HUES48 (cell line): ENCODE results near the gene GZF1.

Experiments
- H3K27ac ChIP-seq: one replicate; pipeline ENCODE4 v1.7.0; 2013; ENCODE audit warnings: low read depth, low read length, inconsistent platforms
- H3K27me3 ChIP-seq: 2 replicates; pipeline ENCODE4 v1.6.1; 2013; ENCODE audit warnings: mild to moderate bottlenecking, low read length; ENCODE audit not compliant: control insufficient read depth, insufficient read depth
- H3K36me3 ChIP-seq: 2 replicates; pipeline ENCODE4 v1.6.1; 2013; ENCODE audit warnings: low read length; ENCODE audit not compliant: control insufficient read depth, insufficient read depth
- H3K4me1 ChIP-seq: 2 replicates; pipeline ENCODE4 v1.6.1; 2013; ENCODE audit warnings: mild to moderate bottlenecking, low read length; ENCODE audit not compliant: control insufficient read depth, insufficient read depth
- H3K4me3 ChIP-seq: 2 replicates; pipeline ENCODE4 v1.5.1; 2013; ENCODE audit warnings: mild to moderate bottlenecking, low read depth, low read length
- H3K9ac ChIP-seq: 2 replicates; pipeline ENCODE4 v1.6.1; 2013; ENCODE audit warnings: mild to moderate bottlenecking, low read depth, low read length, moderate library complexity
- H3K9me3 ChIP-seq: 2 replicates; pipeline ENCODE4 v1.6.1; 2013; ENCODE audit warnings: low read length; ENCODE audit not compliant: control insufficient read depth, insufficient read depth

GZF1 gene

GRCh38 chr20:23409800-23410199, 47.8 kb downstream of the GZF1 start:
- Histone ChIP-seq H3K4me1 (peaks cover 10% of the 10 kb centered on the region), H3K4me3 (no peak overlapping the region), H3K27ac (no peak overlapping the region), H3K36me3 (no peaks in the 10 kb centered on the region; the same call in 1 of the 2 replicates), H3K27me3 (no peaks in the 10 kb centered on the region), H3K9me3 (no peaks in the 10 kb centered on the region), H3K9ac (no peak overlapping the region)

GRCh38 chr20:23410916-23411695, 49.1 kb downstream of the GZF1 start:
- Histone ChIP-seq H3K36me3 (no peaks in the 10 kb centered on the region; the same call in 1 of the 2 replicates), H3K27ac (no peak overlapping the region), H3K4me1 (peaks cover 10% of the 10 kb centered on the region), H3K9me3 (no peaks in the 10 kb centered on the region), H3K27me3 (no peaks in the 10 kb centered on the region), H3K9ac (no peak overlapping the region), H3K4me3 (no peak overlapping the region)

- Histone ChIP-seq H3K9me3 (no peaks in the 10 kb centered on the region), H3K4me1 (peaks cover 10% of the 10 kb centered on the region), H3K27me3 (no peaks in the 10 kb centered on the region), H3K9ac (no peak overlapping the region), H3K36me3 (no peaks in the 10 kb centered on the region; the same call in 1 of the 2 replicates), H3K4me3 (no peak overlapping the region), H3K27ac (no peak overlapping the region)
Observed at GRCh38 chr20:23412026-23412425, 50.0 kb downstream of the GZF1 start.

- H3K4me1 ChIP-seq = peaks cover 8% of the 10 kb centered on the region
- no peak overlapping the region for H3K9ac ChIP-seq
- no peak overlapping the region for H3K4me3 ChIP-seq
- no peak overlapping the region for H3K27ac ChIP-seq
- H3K36me3 ChIP-seq = no peaks in the 10 kb centered on the region
- no peaks in the 10 kb centered on the region for H3K27me3 ChIP-seq
- no peaks in the 10 kb centered on the region for H3K9me3 ChIP-seq
Observed at GRCh38 chr20:23413862-23414422, 52.0 kb downstream of the GZF1 start.

- H3K9ac ChIP-seq = no peak overlapping the region
- H3K4me3 ChIP-seq = no peak overlapping the region
- no peaks in the 10 kb centered on the region for H3K27me3 ChIP-seq
- H3K27ac ChIP-seq = no peak overlapping the region
- no peaks in the 10 kb centered on the region for H3K9me3 ChIP-seq
- no peaks in the 10 kb centered on the region for H3K36me3 ChIP-seq
- H3K4me1 ChIP-seq = peaks cover 14% of the 10 kb centered on the region
Observed at GRCh38 chr20:23414526-23415188, 52.7 kb downstream of the GZF1 start.

GRCh38 chr20:23415555-23415954, 53.6 kb downstream of the GZF1 start:
- Histone ChIP-seq H3K27ac (no peak overlapping the region), H3K4me3 (no peak overlapping the region), H3K27me3 (no peaks in the 10 kb centered on the region), H3K36me3 (no peaks in the 10 kb centered on the region), H3K4me1 (peaks cover 9% of the 10 kb centered on the region; the same call in 1 of the 2 replicates), H3K9me3 (no peaks in the 10 kb centered on the region), H3K9ac (no peak overlapping the region)

GRCh38 chr20:23415959-23416583, 54.1 kb downstream of the GZF1 start:
- peaks cover 9% of the 10 kb centered on the region; the same call in 1 of the 2 replicates for H3K4me1 ChIP-seq
- H3K9ac ChIP-seq = no peak overlapping the region
- no peak overlapping the region for H3K27ac ChIP-seq
- no peaks in the 10 kb centered on the region for H3K9me3 ChIP-seq
- no peaks in the 10 kb centered on the region for H3K36me3 ChIP-seq
- no peak overlapping the region for H3K4me3 ChIP-seq
- no peaks in the 10 kb centered on the region for H3K27me3 ChIP-seq

- H3K9ac ChIP-seq = no peak overlapping the region
- no peak overlapping the region for H3K4me3 ChIP-seq
Observed at GRCh38 chr20:23417861-23418260, 55.9 kb downstream of the GZF1 start.

GRCh38 chr20:23419657-23419994, 57.6 kb downstream of the GZF1 start:
- Histone ChIP-seq H3K4me1 (peaks cover 9% of the 10 kb centered on the region; the same call in 1 of the 2 replicates), H3K9ac (no peak overlapping the region), H3K27me3 (no peaks in the 10 kb centered on the region), H3K9me3 (no peaks in the 10 kb centered on the region), H3K4me3 (peak overlapping the region; percentile 96), H3K27ac (no peak overlapping the region), H3K36me3 (no peaks in the 10 kb centered on the region)

More at GRCh38 chr20:23417861-23418260, 55.9 kb downstream of the GZF1 start:
- H3K27me3 ChIP-seq = no peaks in the 10 kb centered on the region
- H3K9me3 ChIP-seq = no peaks in the 10 kb centered on the region
- H3K4me1 ChIP-seq = peaks cover 9% of the 10 kb centered on the region; the same call in 1 of the 2 replicates
- H3K27ac ChIP-seq = no peak overlapping the region
- H3K36me3 ChIP-seq = no peaks in the 10 kb centered on the region

GRCh38 chr20:23419995-23420901, 58.3 kb downstream of the GZF1 start:
- Histone ChIP-seq H3K9me3 (no peaks in the 10 kb centered on the region), H3K36me3 (no peaks in the 10 kb centered on the region), H3K4me1 (peaks cover 9% of the 10 kb centered on the region; the same call in 1 of the 2 replicates), H3K27me3 (no peaks in the 10 kb centered on the region), H3K4me3 (peak overlapping the region; percentile 96), H3K9ac (0 out of 2 replicates have a peak overlapping the region, but pooled peaks have one; percentile 57), H3K27ac (peak overlapping the region; percentile 22)
